HG03354 (cell line): ENCODE measurements around the gene SLX9.
"Not testable (repeated sequence)": the region's sequence is repeated elsewhere in the genome, so short reads cannot be mapped to it uniquely, and the experiment has no call there.

Source experiments
- ATAC-seq: cut with Tn5 transposase; IDR thresholded peaks from one replicate; pipeline ENCODE4 v1.9.1; 2021; ENCODE audit warnings: mild to moderate bottlenecking; ENCODE audit not compliant: unreplicated experiment, poor library complexity, severe bottlenecking

Gene SLX9

DNA sequence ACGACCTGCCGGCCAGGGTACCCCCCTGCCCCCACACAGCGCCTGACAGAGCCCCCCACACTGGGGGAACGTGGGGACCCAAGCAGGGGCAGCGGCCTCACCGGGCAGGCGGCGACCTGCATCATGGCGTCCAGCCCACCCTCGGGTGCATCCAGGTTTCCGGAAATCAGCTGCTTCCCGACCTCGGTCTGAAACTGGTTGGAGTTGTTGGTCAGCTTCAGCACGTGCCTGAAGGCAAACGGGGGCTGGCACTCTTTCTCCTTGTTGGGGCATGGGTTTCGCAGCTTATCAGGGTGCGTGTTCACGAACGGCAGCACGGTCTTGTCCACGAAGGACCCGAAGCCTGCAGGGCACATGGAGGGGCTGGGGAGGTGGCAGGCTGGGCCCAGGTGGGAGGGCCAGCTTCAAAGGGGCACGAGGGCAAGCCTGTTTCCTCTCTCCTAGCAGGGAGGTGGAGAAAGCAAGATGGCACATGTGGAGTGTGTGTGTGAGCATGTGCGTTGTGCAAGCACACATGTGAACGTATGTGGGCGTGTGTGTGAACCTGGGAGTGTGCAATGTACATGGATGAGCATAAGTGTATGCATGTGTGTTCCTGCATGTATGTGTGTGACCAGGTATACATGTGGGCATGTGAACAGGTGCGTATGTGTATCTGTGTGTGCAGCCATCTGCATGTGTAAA is 38.3 kb upstream of the SLX9 start:
- no peak for ATAC-seq

- ATAC-seq: no peak
These were observed 37.4 kb upstream of the SLX9 start for GRCh38 chr21:44902268-44903049.

DNA sequence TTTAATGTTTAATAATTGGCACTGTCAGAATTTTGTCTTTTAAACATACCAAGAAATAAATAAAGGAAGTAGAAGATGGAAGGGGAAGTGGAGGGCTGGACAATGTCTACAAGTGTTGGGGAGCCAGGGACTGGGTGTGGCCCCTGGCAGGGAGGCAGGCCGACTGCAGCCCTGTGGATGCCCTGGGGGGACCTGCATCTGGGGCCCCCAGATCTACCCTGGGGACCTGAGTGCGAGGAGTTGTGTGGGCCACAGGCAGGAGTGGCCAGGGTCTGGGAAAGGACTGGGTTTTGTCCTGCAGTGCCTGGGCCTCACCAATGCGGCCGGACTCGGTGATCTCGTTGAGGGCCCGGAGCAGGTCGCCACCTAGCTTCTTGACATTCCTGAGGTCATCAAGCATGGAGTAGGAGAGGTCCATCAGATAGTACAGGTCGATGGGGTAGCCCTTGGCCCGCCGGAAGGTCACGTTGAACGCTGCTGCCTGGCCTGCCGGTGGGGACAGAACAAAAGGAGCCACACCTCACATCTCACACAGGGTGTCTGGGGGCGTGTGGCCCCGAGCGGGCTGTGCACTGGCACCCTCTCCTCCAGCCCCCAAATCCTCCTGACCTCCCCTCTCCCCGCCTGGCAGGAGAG is 36.7 kb upstream of the SLX9 start:
- no peak for ATAC-seq

- no peak for ATAC-seq
These were observed 36.1 kb upstream of the SLX9 start for GRCh38 chr21:44903689-44904088.

DNA sequence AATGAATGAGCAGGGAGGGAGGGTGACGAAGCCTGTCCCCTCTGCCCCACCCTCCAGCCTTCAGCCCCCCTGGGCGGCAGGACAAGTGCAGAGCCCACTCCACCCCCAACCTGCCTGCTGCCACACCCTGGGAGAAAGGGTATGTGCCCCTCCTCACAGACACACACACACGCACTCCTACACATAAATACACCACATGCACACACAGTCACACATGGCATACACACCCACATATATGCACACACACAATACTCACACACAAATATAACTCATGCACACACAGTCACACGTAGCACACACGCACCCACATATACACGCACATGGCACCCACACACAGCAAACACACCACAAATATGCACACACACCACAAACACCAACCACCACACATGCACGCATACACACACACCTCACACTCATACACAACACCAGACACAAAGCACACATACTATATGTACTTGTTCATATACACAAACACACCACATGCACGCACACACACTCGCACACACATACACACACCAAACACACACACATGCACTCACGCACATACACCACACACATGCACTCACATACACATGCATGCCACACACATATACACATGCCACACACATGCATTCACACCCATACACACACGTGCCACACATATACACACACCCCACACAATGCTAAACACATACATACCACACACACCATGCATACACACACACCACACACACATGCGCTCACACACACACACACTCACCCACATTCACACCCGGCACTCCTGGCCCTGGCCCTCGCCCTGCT is 35.5 kb upstream of the SLX9 start:
- no peak for ATAC-seq

- no peak for ATAC-seq
These were observed 34.7 kb upstream of the SLX9 start for GRCh38 chr21:44905016-44905727.

DNA sequence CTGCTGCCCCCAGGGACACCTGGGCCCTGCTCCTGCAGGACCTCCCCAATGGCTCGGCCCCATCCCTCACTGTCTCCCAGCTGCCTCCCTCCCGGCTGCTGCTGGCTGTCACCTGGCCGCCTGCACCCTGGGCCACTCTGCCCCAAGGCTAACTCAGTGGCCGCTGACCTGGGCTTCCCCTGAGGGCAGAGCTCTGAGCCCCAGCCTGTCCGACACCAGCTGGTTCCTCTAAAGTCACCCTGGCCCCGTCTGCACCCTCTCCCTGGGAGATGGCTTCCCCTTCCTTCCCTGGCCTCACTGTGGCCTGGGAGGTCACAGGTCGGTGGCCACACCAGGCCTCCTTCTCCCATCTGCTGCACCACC is 34.1 kb upstream of the SLX9 start:
- ATAC-seq: no peak

- no peak for ATAC-seq
These were observed 32.4 kb upstream of the SLX9 start for GRCh38 chr21:44907225-44907965.

GRCh38 chr21:44907966-44908895 is 31.6 kb upstream of the SLX9 start:
- no peak for ATAC-seq

DNA sequence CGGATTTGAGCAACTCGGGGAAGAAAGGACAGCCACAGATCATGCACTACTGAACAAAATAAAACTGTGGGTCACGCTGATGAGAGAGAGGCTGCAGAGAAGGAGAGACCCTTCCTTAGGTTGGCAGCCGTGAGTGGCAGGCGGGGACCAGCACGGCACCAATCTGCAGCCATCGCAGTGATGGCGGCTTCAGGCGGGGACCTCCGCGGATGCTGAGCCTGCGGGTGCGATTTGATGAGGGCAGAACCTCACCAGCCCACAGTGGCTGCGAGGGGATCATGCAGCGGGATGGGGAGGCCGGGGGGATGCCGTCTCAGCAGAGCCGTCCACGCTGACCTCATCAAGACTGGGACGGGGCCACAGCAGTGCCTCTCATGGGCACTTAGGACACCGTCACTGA is 30.9 kb upstream of the SLX9 start:
- ATAC-seq: no peak

DNA sequence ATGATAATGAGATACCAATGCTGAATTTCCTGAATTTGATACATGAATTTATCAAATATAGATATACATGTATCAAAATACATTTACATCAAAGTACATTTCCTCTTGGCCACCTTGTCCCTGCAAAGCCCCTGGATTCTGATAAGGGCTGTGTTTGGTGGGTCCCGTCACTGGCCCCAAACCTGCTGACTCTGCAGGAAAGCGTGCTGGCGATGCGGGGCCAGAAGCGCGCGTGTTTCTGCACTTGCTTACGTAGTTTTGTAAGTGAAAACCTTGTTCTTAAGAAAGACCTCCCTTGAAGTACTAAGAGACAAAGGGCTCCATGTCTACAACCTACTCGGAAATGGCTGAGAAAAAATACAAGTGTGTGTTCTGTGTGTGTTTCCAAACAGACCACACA is 30.1 kb upstream of the SLX9 start:
- no peak for ATAC-seq

DNA sequence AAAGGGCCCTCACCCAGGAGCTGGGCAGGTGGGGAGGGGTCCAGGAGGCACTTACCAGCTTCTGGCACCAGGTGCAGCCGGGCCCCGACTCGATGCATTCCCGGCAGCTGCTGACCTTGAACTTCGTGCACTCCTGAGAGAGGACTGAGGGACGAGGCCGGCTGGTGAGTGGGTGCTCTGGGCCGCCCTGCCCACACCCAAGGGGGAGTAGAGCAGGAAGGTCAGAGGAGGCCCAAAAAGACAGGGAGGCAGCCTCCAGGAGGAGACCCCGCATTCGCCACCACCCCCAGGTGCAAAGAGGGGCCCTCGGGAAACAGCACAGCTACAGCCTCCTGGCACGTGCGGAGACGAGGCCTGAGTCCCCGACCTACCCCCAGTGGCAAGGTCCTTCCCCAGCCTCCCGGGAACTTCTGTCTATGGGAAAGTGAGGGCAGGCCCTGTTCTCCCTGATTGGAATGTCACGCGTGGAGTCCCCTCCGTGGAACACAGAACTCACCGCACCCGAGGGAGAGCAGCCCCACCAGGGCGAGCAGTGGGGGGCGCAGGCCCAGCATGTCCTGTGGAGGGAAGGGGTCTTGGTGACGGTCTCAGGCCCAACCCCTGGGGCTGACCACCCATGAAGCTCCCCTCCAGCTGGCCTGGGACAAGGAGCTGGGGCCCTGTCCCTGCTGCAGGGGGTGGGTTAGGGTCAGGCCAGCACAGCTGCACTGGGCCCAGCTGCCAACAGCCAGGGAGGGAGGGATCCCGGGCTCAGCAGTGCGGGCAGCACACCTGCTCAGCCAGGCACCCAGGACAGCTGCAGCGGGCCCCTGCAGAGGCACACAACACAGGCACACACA is 29.4 kb upstream of the SLX9 start:
- no peak for ATAC-seq

GRCh38 chr21:44911068-44911383 is 28.8 kb upstream of the SLX9 start:
- no peak for ATAC-seq

- peak; percentile 48 for ATAC-seq
These were observed 28.3 kb upstream of the SLX9 start for GRCh38 chr21:44911384-44912157.

DNA sequence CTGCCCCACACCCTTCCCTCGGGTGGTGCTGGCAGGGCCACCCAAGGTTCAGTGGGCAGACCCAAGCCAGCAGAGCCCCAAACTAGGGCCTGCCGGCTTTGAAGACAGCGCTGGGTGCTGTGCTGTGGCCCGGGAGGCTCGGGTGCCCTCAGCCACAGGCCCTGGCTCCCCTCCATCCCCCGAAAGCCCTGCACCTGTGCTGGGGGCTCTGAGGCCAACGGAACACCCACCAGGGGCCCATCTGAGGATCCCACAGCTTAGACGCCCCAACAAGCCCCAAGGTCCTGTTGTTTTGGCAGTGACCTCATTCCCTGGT is 27.7 kb upstream of the SLX9 start:
- ATAC-seq: no peak

GRCh38 chr21:44912506-44913412 is 27.1 kb upstream of the SLX9 start:
- not testable (repeated sequence) for ATAC-seq
